Measurements from ENCODE around the gene DPP10.
"Not testable (repeated sequence)": the region's sequence is repeated elsewhere in the genome, so short reads cannot be mapped to it uniquely, and the experiment has no call there.

DPP10 gene

GRCh38 chr2:114960389-114960788, 517.9 kb downstream of the DPP10 start:
- H3K4me2 ChIP-seq (ENCODE audit: low read length): no peak overlapping the region
- H3K9me3 ChIP-seq (ENCODE audit: control insufficient read depth, low read length): no peaks in the 10 kb centered on the region
- H3K9ac ChIP-seq: no peak overlapping the region
- H3K27ac ChIP-seq: no peak overlapping the region
- H3K79me2 ChIP-seq: no peaks in the 10 kb centered on the region
- no peaks in the 10 kb centered on the region for H3K27me3 ChIP-seq (ENCODE audit: control insufficient read depth, insufficient read depth, low read length)
- no peak overlapping the region for H2AFZ ChIP-seq
- peaks cover 4% of the 10 kb centered on the region for H3K36me3 ChIP-seq (ENCODE audit: control insufficient read depth, insufficient read depth, low read length)
- H3K4me1 ChIP-seq: no peaks in the 10 kb centered on the region
- H3K4me3 ChIP-seq (ENCODE audit: low read depth, low read length): no peak overlapping the region
- no peak for TF ChIP-seq CTCF (IDR thresholded peaks at IDR 0.05)

GRCh38 chr2:114962532-114962931, 520.1 kb downstream of the DPP10 start:
- H2AFZ ChIP-seq: no peak overlapping the region
- H3K4me1 ChIP-seq: no peaks in the 10 kb centered on the region
- no peak overlapping the region for H3K27ac ChIP-seq
- H3K4me3 ChIP-seq (ENCODE audit: low read depth, low read length): no peak overlapping the region
- TF ChIP-seq CTCF (IDR thresholded peaks at IDR 0.05): no peak
- H3K79me2 ChIP-seq: no peaks in the 10 kb centered on the region
- H3K9me3 ChIP-seq (ENCODE audit: control insufficient read depth, low read length): no peaks in the 10 kb centered on the region
- H3K4me2 ChIP-seq (ENCODE audit: low read length): no peak overlapping the region
- H3K36me3 ChIP-seq (ENCODE audit: control insufficient read depth, insufficient read depth, low read length): no peaks in the 10 kb centered on the region
- no peak overlapping the region for H3K9ac ChIP-seq
- H3K27me3 ChIP-seq (ENCODE audit: control insufficient read depth, insufficient read depth, low read length): no peaks in the 10 kb centered on the region

GRCh38 chr2:114968748-114969400, 526.4 kb downstream of the DPP10 start:
- no peaks in the 10 kb centered on the region for H3K4me1 ChIP-seq
- H2AFZ ChIP-seq: no peak overlapping the region
- H3K36me3 ChIP-seq (ENCODE audit: control insufficient read depth, insufficient read depth, low read length): no peaks in the 10 kb centered on the region
- no peak overlapping the region for H3K4me2 ChIP-seq (ENCODE audit: low read length)
- no peaks in the 10 kb centered on the region for H3K79me2 ChIP-seq
- TF ChIP-seq CTCF (IDR thresholded peaks at IDR 0.05): no peak
- H3K27ac ChIP-seq: no peak overlapping the region
- H3K9ac ChIP-seq: no peak overlapping the region
- H3K4me3 ChIP-seq (ENCODE audit: low read depth, low read length): no peak overlapping the region
- H3K27me3 ChIP-seq (ENCODE audit: control insufficient read depth, insufficient read depth, low read length): no peaks in the 10 kb centered on the region
- H3K9me3 ChIP-seq (ENCODE audit: control insufficient read depth, low read length): no peaks in the 10 kb centered on the region

GRCh38 chr2:115004321-115004720, 561.9 kb downstream of the DPP10 start:
- not testable (repeated sequence) for H3K4me2 ChIP-seq (ENCODE audit: low read length); H3K79me2 ChIP-seq; H3K27me3 ChIP-seq (ENCODE audit: control insufficient read depth, insufficient read depth, low read length); H3K4me3 ChIP-seq (ENCODE audit: low read depth, low read length); H3K27ac ChIP-seq; H3K36me3 ChIP-seq (ENCODE audit: control insufficient read depth, insufficient read depth, low read length); H3K9ac ChIP-seq; H3K9me3 ChIP-seq (ENCODE audit: control insufficient read depth, low read length); H3K4me1 ChIP-seq; H2AFZ ChIP-seq

- no peaks in the 10 kb centered on the region for H3K79me2 ChIP-seq
- no peak for TF ChIP-seq CTCF (IDR thresholded peaks at IDR 0.05)
- H3K4me3 ChIP-seq (ENCODE audit: low read depth, low read length): no peak overlapping the region
These were observed 569.3 kb downstream of the DPP10 start for GRCh38 chr2:115011721-115012120.

GRCh38 chr2:115022013-115022412, 579.6 kb downstream of the DPP10 start:
- not testable (repeated sequence) for H3K79me2 ChIP-seq; H3K27ac ChIP-seq; H2AFZ ChIP-seq; H3K36me3 ChIP-seq (ENCODE audit: control insufficient read depth, insufficient read depth, low read length); H3K9me3 ChIP-seq (ENCODE audit: control insufficient read depth, low read length); H3K4me3 ChIP-seq (ENCODE audit: low read depth, low read length); H3K9ac ChIP-seq; H3K4me1 ChIP-seq; H3K4me2 ChIP-seq (ENCODE audit: low read length); H3K27me3 ChIP-seq (ENCODE audit: control insufficient read depth, insufficient read depth, low read length)

More at GRCh38 chr2:115011721-115012120, 569.3 kb downstream of the DPP10 start:
- Histone ChIP-seq H3K4me2 (ENCODE audit: low read length) (no peak overlapping the region), H2AFZ (no peak overlapping the region), H3K9me3 (ENCODE audit: control insufficient read depth, low read length) (no peaks in the 10 kb centered on the region), H3K27me3 (ENCODE audit: control insufficient read depth, insufficient read depth, low read length) (no peaks in the 10 kb centered on the region), H3K9ac (no peak overlapping the region), H3K27ac (no peak overlapping the region), H3K4me1 (no peaks in the 10 kb centered on the region), H3K36me3 (ENCODE audit: control insufficient read depth, insufficient read depth, low read length) (no peaks in the 10 kb centered on the region)

Measured in parathyroid adenoma (tissue), 2 donors.